Raji (cell line): ENCODE results near the gene SLMAP.

Source experiments
- POLR2A ChIP-seq: IDR thresholded peaks from 2 replicates; pipeline ENCODE4 v1.6.1; 2011; ENCODE audit warnings: low read depth, low read length, control low read depth; ENCODE audit not compliant: insufficient read depth

The SLMAP gene

GRCh38 chr3:57755741-57756527 is at the start of gene SLMAP:
Gene SLMAP, plus strand, starts transcription at chr3:57756309. Its CDS starts 1,343 bp downstream, at chr3:57757652.
- peak; percentile 91 for TF ChIP-seq POLR2A

GRCh38 chr3:57706462-57706861 is 49.6 kb upstream of the SLMAP start:
- no peak for TF ChIP-seq POLR2A

DNA sequence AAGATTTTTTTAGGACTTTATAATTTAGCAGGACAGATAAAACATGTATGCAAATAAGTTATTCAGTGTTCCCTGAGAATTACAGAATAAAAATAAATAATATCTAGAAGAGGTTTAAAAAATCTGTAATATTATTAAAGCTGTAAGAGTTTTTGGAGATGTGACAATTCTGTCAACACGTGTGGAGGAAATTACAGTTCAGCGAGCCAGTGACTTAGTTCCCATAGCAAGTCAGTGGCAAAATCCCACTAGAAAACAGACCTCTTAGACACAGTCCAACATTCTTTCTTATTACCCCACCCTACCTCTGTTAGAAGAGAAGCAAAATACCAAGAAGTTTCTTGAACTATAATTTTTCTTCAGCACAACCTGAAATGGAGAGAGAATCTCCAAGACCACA is 47.1 kb upstream of the SLMAP start:
- TF ChIP-seq POLR2A = no peak

GRCh38 chr3:57709559-57709958 is 46.5 kb upstream of the SLMAP start:
- TF ChIP-seq POLR2A = no peak

DNA sequence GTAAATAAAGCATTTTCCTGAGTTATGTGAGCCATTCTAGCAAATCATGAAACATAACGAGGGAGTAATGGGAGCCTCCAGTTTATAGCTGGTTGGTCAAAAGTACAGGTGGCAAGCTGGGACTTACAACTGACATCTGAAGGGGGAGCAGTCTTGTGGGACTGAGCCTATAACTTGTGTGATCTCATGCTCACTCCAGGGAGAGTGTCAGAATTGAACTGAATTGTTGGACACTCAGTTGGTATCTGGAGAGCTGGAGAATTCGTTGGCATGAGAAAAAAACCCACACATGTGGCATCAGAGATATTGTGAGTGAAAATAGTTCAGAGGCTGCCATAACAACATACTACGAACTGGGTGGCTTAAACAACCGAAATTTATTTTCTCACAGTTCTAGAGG is 40.4 kb upstream of the SLMAP start:
- TF ChIP-seq POLR2A = no peak

- TF ChIP-seq POLR2A = no peak
These were observed 38.8 kb upstream of the SLMAP start for GRCh38 chr3:57717205-57717868.

GRCh38 chr3:57718118-57718517 is 38.0 kb upstream of the SLMAP start:
- TF ChIP-seq POLR2A = no peak

- TF ChIP-seq POLR2A = no peak
These were observed 29.7 kb upstream of the SLMAP start for GRCh38 chr3:57726397-57726796.

GRCh38 chr3:57727106-57727505 is 29.0 kb upstream of the SLMAP start:
- TF ChIP-seq POLR2A = no peak

DNA sequence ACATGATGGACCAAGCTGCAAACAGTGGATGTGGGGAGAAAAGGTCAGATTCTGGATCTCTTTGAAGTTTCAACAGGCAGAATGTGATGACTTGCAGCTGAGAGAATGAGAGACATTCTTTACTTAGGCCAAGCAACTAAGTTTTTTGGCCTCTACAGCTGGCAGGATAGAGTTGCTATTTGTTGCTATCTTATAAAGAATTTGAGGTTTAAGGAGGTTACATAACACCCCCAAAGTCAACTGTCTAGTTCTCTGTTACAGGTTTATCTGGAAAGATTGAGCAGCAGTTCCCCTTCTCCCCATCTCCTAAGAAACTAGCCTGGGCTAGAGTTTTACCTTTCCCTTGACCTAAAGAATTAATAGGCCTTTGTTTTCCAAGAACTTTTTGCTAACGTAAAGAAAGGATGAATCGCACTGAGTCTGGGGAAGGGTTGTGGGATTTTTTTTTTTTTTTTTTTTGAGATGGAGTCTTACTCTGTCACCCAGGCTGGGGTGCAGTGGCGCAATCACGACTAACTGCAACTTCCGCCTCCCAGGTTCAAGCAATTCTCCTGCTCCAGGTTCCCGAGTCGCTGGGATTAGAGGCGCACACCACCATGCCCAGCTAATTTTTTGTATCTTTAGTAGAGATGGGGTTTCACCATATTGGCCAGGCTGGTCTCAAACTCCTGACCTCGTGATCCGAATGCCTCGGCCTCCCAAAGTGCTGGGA is 26.6 kb upstream of the SLMAP start:
- TF ChIP-seq POLR2A = no peak

- TF ChIP-seq POLR2A = no peak
These were observed 25.4 kb upstream of the SLMAP start for GRCh38 chr3:57730682-57731081.

DNA sequence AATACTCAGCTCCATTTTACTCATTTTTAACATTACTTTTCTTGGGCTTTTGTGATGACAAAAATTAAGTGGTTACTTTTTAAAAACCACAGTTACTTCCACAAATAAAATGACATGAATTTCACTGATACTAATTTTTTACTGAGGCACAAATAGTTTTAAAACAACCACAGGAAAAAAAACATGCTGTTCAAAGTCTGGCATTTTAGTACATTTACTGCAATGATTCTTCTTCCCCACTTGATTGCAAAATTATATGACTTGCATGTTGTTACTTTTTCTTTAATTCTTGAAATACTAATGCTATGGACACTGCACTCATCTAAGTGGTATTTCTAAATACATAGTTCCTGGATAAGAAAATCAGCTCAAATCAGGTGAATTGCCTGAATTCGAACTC is 24.8 kb upstream of the SLMAP start:
- no peak for TF ChIP-seq POLR2A

DNA sequence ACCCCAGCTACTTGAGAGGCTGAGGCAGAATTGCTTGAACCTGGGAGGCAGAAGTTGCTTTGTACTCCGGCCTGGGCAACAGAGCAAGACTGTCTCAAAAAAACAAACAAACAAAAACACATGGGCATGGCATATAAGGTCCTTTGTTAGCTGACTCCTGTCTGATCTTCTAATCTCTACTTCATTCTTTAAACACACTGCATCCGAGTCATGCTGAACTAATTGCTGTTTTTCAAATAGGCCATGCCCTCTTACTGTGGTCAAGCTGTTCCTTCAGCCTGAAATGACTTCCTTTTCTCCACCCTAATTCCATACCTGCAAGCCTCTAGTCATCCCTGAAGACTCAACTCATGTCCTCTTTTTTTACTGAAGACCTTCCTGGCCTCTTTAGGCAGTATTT is 22.3 kb upstream of the SLMAP start:
- TF ChIP-seq POLR2A = no peak

DNA sequence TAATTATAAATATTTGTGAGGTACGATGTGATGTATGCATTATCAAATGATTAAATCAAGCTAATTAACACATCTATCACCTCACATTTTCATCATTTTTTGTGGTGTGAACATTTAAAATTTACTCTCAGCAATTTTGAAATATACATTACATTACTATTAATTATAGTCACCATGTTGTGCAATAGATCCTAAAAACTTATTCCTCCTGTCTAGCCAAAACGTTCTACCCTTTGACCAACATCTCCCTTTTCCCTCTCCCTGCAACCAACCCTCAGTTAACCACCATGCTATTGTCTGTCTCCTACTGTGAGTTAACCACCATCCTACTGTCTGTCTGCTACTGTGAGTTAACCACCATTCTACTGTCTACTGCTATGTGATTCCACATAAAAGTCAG is 20.7 kb upstream of the SLMAP start:
- TF ChIP-seq POLR2A = no peak

DNA sequence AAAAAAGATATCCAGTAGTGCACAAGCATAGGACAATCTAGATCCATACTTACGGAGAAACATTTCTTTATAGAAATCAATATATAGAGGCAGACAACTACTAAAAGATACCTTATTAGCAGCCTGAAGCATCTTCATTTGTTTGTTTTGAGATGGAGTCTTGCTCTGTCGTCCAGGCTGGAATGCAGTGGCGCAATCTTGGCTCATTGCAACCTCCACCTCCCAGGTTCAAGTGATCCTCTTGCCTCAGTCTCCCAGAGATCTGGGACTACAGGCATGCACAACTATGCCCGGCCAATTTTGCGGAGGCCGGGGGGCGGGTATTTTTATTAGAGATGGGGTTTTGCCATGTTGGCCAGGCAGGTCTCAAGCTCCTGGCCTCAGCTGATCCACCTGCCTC is 18.3 kb upstream of the SLMAP start:
- TF ChIP-seq POLR2A = no peak

GRCh38 chr3:57738391-57738790 is 17.7 kb upstream of the SLMAP start:
- TF ChIP-seq POLR2A = no peak
